Omental fat pad (tissue), 4 donors: ENCODE measurements around the gene PKIG. TPM values are rescaled to one million over a fixed set of nuclear protein-coding genes. Genes with fewer than 3 reads are reported as not detected.

ENCODE experiments used
- ATAC-seq: fragments of 150-250 bp; one replicate; pipeline ENCODE4 v1.9.1; 2016; ENCODE audit warnings: mild to moderate bottlenecking, moderate library complexity; ENCODE audit not compliant: low FRiP score
- DNase-seq: peaks from one replicate; pipeline ENCODE4 v3.0.0-alpha.2; 2019; ENCODE audit warnings: low spot score
- total RNA-seq, 4 donors: library from RNA; depleted of rRNA; stranded (reverse); fragments of >200 nt; gene quantifications; one replicate each; pipeline ENCODE4 v1.1.0, GENCODE V29; 2016
- TF ChIP-seq, protein P1 (sequence below), 3 donors: fragments of 450-650 bp; IDR thresholded peaks; one replicate each; pipeline ENCODE4 v1.5.1; 2016 to 2017; ENCODE audit warnings: antibody characterized with exemption in 3 of 3, mild to moderate bottlenecking in 3 of 3, moderate library complexity in 2 of 3

The PKIG gene
- total RNA-seq, 4 donors from 2014 or later = 90.8 to 133 (median 118) TPM

DNA sequence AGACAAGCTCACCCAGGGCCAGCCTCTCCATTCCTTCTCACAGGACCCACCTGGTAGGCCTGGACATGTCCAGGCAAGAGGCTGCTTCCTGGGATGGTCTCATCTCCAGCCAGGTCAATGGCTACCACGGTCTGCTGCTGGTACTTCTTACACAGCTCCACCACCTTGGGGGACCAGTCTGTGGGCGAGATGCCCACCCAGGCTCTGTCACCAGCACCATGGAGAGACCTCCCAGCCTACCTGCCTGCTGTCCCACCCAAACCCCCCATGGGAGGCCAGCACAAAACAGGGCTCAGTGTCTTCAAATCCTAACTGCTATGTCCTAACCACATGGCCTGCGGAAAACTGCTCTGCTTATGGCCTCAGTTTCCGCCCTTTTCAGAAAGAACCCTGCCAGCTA lies 41.8 kb downstream of the PKIG start:
- ATAC-seq = no peak
- DNase-seq = no peak
- TF ChIP-seq, protein P1, sequence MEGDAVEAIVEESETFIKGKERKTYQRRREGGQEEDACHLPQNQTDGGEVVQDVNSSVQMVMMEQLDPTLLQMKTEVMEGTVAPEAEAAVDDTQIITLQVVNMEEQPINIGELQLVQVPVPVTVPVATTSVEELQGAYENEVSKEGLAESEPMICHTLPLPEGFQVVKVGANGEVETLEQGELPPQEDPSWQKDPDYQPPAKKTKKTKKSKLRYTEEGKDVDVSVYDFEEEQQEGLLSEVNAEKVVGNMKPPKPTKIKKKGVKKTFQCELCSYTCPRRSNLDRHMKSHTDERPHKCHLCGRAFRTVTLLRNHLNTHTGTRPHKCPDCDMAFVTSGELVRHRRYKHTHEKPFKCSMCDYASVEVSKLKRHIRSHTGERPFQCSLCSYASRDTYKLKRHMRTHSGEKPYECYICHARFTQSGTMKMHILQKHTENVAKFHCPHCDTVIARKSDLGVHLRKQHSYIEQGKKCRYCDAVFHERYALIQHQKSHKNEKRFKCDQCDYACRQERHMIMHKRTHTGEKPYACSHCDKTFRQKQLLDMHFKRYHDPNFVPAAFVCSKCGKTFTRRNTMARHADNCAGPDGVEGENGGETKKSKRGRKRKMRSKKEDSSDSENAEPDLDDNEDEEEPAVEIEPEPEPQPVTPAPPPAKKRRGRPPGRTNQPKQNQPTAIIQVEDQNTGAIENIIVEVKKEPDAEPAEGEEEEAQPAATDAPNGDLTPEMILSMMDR (IDR thresholded peaks at IDR 0.05) = no peak

DNA sequence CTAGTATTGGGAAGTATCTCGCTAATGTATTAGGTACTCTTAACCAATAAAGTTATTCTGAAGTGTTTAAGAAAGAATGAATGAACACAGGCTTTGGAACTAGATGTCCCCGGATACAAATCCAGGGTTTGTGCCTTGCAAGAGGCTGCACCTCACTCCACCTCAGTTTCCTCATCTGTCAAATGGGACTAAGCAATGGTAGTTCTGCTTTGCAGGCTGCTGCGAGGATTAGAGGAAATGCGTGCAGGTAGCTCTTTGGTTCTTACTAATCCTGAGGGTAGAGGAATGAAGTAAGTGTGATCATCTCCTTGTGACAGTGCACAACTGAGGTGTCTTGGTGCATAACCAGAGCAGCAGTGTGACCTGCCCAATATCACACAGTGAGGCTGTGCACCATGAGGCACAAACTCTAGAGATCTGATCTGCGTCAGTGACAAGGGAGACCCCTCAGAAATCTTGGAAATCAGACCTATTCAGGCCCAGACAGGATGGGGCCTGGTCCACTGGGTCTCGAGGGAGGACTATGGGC lies 42.4 kb downstream of the PKIG start:
- TF ChIP-seq, protein P1 (IDR thresholded peaks at IDR 0.05) = no peak
- no peak for ATAC-seq
- no peak for DNase-seq

DNA sequence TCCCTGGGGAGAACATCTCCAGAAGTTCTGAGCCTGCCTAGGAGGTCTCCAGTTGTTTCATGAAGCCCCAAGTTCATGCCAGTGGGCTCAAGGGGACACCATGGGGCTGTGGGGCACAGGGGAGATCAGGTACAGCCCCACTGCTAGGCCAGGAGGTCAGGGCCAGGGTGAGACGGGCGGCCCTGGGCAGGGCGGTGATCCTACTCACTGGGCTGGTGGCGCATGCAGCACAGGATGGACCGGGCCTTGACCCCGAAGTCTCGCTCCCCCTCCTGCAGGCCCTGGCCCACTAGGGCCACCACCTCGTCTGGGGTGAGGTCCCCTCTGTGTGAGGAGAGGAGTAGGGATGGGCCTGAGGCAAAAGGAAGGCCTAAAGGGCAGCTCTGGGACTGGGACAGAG lies 43.0 kb downstream of the PKIG start:
- ATAC-seq = no peak
- TF ChIP-seq, protein P1 (IDR thresholded peaks at IDR 0.05) = no peak
- no peak for DNase-seq

DNA sequence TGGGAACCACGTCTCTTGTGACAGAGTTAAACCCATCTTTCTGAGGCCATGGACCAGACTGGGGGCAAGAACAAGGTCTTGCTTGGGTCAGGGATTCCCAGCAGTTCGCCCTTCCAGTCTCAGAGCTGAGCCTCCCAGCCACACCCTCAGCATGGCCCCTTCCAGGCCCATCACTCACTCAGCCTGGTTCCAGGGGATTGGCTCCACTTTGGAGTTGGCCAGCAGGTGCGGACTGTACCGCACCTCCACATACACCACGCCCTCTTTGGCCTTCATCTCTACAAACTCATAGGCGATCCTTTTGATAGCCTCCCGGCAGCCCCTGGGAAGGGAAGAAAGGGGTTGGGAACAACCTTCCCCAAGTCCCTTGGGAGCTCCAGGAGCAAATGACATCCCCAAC lies 43.9 kb downstream of the PKIG start:
- DNase-seq = no peak
- TF ChIP-seq, protein P1 (IDR thresholded peaks at IDR 0.05) = no peak
- no peak for ATAC-seq

DNA sequence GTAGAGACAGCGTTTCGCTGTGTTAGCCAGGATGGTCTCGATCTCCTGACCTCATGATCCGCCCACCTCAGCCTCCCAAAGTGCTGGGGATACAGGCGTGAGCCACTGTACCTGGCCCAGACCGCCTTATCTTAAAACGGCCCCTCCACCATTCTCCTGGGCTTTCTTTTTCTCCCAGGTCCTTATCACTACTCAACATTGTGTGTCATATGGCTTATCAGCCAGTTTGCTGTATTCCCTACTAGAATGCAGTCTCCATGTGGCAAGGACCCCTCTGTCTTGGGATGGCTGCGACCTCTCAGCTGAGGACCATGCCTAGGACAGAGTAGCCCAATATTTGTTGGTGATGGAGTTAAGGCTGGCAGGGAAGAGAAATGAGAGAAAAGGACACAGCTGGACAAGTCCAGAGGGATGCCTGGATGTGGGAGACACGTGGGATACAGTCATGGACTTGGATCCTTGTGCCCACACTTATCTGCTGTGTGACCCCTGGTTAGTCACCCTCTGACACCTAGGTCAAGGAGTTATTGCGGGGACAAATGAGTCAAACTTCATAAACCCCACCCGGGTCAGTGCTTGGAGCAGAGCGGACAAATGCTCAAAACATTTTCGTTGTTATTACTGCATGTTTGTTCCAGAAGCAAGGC lies 45.1 kb downstream of the PKIG start:
- DNase-seq (no peak), ATAC-seq (no peak)
- TF ChIP-seq, protein P1 (IDR thresholded peaks at IDR 0.05) = no peak

DNA sequence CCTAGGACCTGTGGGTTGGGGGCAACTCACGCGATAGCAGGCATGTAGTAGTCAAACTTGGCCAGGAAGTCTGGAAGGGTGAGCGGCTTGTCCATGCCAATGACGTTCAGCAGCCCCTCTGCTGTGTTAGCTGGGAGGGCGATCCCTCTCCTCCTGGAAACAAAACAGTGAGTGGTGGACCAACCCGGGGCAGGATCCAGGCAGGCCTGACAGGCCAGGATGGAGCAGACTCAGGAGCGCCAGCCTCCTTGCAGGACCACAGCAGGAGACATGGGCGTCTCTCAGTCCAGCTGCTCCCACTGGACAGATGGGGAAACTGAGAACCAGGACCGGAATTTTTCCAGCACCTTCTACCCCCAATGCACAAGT lies 46.6 kb downstream of the PKIG start:
- TF ChIP-seq, protein P1 (IDR thresholded peaks at IDR 0.05) = no peak
- DNase-seq = no peak
- no peak for ATAC-seq

DNA sequence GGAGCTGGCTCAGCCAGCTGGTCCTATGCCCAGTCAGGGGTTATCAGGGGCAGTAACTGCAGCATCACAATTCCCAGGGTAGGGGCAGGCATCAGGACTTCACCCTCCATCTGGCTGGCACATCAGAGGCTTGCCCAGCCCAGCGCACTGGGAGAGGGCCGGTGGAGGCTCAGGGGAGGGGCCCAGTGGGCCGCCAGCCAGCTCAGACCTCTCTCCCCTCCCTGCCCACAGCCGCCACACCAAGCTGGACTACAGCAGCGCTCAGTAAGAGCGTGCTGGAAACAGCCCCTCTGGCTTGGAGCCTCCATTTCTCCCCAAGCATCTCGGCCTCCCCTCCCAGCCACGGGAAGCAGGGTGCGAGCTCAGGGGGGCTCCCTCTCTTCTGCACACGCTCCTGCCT lies 47.2 kb downstream of the PKIG start:
- ATAC-seq (no peak), DNase-seq (no peak)
- TF ChIP-seq, protein P1 (IDR thresholded peaks at IDR 0.05) = no peak
